Sigmoid colon (tissue), 4 donors: ENCODE measurements around the gene RHBDF1.

Source experiments
- CTCF ChIP-seq, 4 experiments: fragments of 450-650 bp in 3 of 4; fragments of 200-600 bp in 1 of 4; IDR thresholded peaks; one replicate each; pipeline ENCODE4 v1.5.1; 2016 to 2019; ENCODE audit warnings: antibody characterized with exemption in 4 of 4, mild to moderate bottlenecking in 3 of 4, moderate library complexity in 2 of 4
- EP300 ChIP-seq, 4 donors: sonication (generic); formaldehyde crosslinking; IDR thresholded peaks; one replicate each; pipeline ENCODE4 v1.6.1; 2017; ENCODE audit warnings: antibody characterized with exemption in 4 of 4
- POLR2A ChIP-seq, 2 donors: fragments of 450-650 bp; IDR thresholded peaks; one replicate each; pipeline ENCODE4 v1.6.1; 2016; ENCODE audit warnings: antibody characterized with exemption in 2 of 2, mild to moderate bottlenecking in 2 of 2, moderate library complexity in 2 of 2

- TF ChIP-seq CTCF (IDR thresholded peaks at IDR 0.05) (no peak), EP300 (IDR thresholded peaks at IDR 0.05) (no peak), POLR2A (IDR thresholded peaks at IDR 0.05) (no peak)
These were observed 21.5 kb downstream of the RHBDF1 start for GRCh38 chr16:50769-51591.
